Measurements from ENCODE around the gene SSRP1. TPM values are rescaled to one million over a fixed set of nuclear protein-coding genes. Genes with fewer than 3 reads are reported as not detected.
"Not testable (repeated sequence)": the region's sequence is repeated elsewhere in the genome, so short reads cannot be mapped to it uniquely, and the experiment has no call there.

The SSRP1 gene
- polyA plus RNA-seq, 3 donors: 162 to 212 (median 183) TPM

GRCh38 chr11:57361926-57362325 is 26.2 kb upstream of the SSRP1 start:
- no peak for DNase-seq

- not testable (repeated sequence) for DNase-seq
Measured at GRCh38 chr11:57361420-57361819, 25.7 kb upstream of the SSRP1 start.

- no peak for DNase-seq
Measured at GRCh38 chr11:57360991-57361390, 25.3 kb upstream of the SSRP1 start.

- no peak for DNase-seq
Measured at GRCh38 chr11:57359896-57360690, 24.4 kb upstream of the SSRP1 start.

GRCh38 chr11:57359396-57359795 is 23.7 kb upstream of the SSRP1 start:
- no peak for DNase-seq

GRCh38 chr11:57358991-57359390 is 23.3 kb upstream of the SSRP1 start:
- no peak for DNase-seq

- DNase-seq: no peak
Measured at GRCh38 chr11:57358543-57358961, 22.9 kb upstream of the SSRP1 start.

GRCh38 chr11:57357856-57358255 is 22.2 kb upstream of the SSRP1 start:
- no peak for DNase-seq

- no peak for DNase-seq
Measured at GRCh38 chr11:57357310-57357709, 21.6 kb upstream of the SSRP1 start.

GRCh38 chr11:57356268-57356667 is 20.6 kb upstream of the SSRP1 start:
- DNase-seq: no peak

- no peak for DNase-seq
Measured at GRCh38 chr11:57354699-57355098, 19.0 kb upstream of the SSRP1 start.

GRCh38 chr11:57353852-57354251 is 18.2 kb upstream of the SSRP1 start:
- no peak for DNase-seq

- no peak for DNase-seq
Measured at GRCh38 chr11:57353446-57353845, 17.8 kb upstream of the SSRP1 start.

GRCh38 chr11:57353036-57353435 is 17.3 kb upstream of the SSRP1 start:
- no peak for DNase-seq

- no peak for DNase-seq
Measured at GRCh38 chr11:57349491-57350274, 14.0 kb upstream of the SSRP1 start.

GRCh38 chr11:57348636-57349313 is 13.1 kb upstream of the SSRP1 start:
- DNase-seq: no peak

GRCh38 chr11:57348052-57348451 is 12.4 kb upstream of the SSRP1 start:
- no peak for DNase-seq

- DNase-seq: no peak
Measured at GRCh38 chr11:57347336-57347735, 11.6 kb upstream of the SSRP1 start.

GRCh38 chr11:57345555-57346211 is 10.0 kb upstream of the SSRP1 start:
- peak; percentile 58 for DNase-seq

GRCh38 chr11:57344826-57345225 is 9.1 kb upstream of the SSRP1 start:
- no peak for DNase-seq

- no peak for DNase-seq
Measured at GRCh38 chr11:57343825-57344224, 8.1 kb upstream of the SSRP1 start.

- DNase-seq: no peak
Measured at GRCh38 chr11:57342702-57343101, 7.0 kb upstream of the SSRP1 start.
